GM19025 (cell line): Measurements from ENCODE around the gene RBFA.
A peak's percentile ranks its signal among the peaks of the same experiment; 100 is the strongest.
"Not testable (repeated sequence)": the region's sequence is repeated elsewhere in the genome, so short reads cannot be mapped to it uniquely, and the experiment has no call there.

ENCODE experiments used
- ATAC-seq: cut with Tn5 transposase; IDR thresholded peaks from one replicate; pipeline ENCODE4 v1.9.1; 2021; ENCODE audit warnings: mild to moderate bottlenecking, low read depth, moderate library complexity; ENCODE audit not compliant: unreplicated experiment

Gene RBFA

DNA sequence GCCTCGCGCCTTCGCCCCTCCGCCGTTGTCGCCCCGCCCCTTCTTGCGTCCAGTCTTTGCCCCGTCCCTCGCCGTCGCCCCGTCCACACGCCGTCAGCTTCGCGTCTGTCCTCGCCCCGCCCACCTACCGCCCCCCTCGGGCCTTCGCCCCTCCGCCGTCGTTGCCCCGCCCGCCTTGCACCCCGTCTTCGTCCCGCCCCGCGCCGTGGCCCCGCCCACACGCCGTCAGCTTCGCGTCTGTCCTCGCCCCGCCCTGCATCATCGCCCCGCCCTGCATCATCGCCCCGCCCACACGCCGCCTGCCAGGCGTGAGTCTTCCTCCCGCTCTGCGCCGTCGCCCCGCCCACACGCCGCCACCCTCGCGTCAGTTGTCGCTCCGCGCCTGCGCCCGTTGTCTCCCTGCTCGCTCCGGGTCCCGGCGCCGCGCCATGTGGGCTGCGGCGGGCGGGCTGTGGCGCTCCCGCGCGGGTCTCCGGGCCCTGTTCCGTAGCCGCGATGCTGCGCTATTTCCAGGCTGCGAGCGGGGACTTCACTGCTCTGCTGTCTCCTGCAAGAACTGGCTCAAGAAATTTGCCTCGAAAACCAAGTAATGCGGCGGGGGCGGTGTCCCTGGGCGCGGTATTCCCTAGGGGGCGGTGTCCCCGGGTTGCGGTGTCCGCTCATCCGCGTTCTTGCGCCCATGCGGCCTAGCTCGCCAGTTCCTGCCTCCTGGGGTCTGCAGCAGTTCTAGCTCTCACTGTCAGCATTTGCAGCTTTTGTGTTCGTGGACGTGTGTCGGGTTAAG is at the start of gene RBFA:
Gene RBFA, plus strand, starts transcription at position 367 of the 784 bp plus-strand sequence. Its CDS starts 62 bp downstream, at position 429.
- peak; percentile 68 for ATAC-seq

GRCh38 chr18:79985172-79985571 is 49.1 kb upstream of the RBFA start:
- no peak for ATAC-seq

GRCh38 chr18:79986726-79987125 is 47.5 kb upstream of the RBFA start:
- ATAC-seq = no peak

GRCh38 chr18:79987566-79987965 is 46.7 kb upstream of the RBFA start:
- ATAC-seq = no peak

- ATAC-seq = peak; percentile 55
These were observed 46.2 kb upstream of the RBFA start for GRCh38 chr18:79988071-79988450.

GRCh38 chr18:79988451-79989194 is 45.6 kb upstream of the RBFA start, which contains the start of gene TXNL4A:
Gene TXNL4A, minus strand, starts transcription at chr18:79988563. Its CDS starts 171 bp downstream, at chr18:79988392.
- peak; percentile 93 for ATAC-seq

GRCh38 chr18:79989195-79989497 is 45.1 kb upstream of the RBFA start:
- ATAC-seq = no peak

GRCh38 chr18:79991494-79991893 is 42.7 kb upstream of the RBFA start:
- ATAC-seq = no peak

- not testable (repeated sequence) for ATAC-seq
These were observed 34.5 kb upstream of the RBFA start for GRCh38 chr18:79999701-80000100.

DNA sequence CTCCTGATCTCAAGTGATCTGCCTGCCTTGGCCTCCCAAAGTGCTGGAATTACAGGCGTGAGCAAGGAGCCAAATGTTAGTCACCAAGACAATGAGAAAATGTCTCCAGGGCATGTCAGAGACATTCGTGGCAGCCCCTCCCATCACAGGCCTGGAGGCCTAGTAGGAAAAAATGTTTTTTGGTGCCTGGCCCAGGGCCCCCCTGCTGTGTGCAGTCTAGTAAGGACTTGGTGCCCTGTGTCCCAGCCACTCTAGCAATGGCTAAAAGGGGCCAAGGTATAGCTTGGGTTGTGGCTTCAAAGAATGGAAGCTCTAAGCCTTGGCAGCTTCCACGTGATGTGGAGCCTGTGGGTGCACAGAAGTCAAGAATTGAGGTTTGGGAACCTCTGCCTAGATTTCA is 33.4 kb upstream of the RBFA start:
- ATAC-seq = no peak

GRCh38 chr18:80002468-80002867 is 31.8 kb upstream of the RBFA start:
- no peak for ATAC-seq

- ATAC-seq = no peak
These were observed 29.5 kb upstream of the RBFA start for GRCh38 chr18:80004600-80005342.

GRCh38 chr18:80006724-80007123 is 27.5 kb upstream of the RBFA start:
- no peak for ATAC-seq

DNA sequence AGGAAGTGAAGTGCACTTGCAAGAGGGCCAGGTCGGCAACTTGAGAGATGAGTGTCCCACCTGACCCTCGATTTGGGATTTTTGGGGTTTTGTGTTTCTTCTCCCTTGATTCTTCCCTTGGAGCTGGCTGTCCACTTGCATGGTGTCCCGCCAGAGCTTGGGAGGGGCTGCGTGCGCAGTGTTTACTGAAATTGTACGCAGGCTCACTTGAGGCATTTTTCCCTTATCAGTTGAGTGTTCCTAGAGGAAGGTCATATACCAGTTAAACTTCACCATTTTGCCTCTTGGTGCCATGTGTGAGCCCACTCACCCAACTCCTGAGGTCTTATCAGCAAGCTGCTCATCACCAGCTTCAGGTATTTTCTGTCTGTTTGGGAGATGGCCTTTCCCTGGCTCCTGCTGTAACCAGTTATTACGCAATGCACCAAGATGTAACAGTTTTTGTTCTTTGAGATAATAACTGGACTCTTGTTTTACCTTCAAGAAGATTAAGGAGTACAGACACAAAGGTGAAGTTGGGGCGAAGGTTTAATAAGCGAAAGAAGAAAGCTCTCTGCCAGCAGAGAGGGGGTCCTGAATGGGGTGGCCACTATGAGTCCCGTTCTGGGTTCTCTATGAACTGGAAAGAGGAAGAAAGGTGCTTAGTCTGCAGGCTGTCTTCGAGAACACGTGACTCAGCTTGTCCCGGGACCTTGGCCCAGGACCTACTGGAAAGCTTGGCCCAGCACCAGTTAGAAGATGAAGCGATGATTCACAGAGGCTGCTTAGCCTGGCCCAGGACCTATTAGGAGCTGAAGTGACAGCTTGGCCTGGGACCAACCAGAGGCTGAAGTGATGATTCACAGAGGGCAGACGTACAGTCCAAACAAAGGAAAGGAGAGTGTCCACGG is 24.3 kb upstream of the RBFA start:
- ATAC-seq = no peak

DNA sequence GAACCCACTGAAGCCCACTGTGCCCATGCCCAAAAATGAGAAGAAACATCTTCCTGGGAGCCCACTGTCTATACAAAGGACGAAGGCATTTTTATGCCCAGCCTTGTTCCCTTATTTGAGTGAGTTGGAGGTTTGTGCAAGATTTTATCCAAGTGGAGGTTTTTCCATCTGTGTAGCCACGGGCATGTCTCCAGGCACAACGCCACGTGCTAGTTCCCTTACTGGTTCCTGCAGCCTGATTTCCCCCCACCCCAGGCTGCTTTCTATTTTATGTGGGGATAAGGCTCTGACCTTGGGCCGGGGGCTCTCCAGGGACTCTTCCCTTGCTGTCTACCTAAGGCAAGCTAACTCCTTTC is 23.7 kb upstream of the RBFA start:
- no peak for ATAC-seq

DNA sequence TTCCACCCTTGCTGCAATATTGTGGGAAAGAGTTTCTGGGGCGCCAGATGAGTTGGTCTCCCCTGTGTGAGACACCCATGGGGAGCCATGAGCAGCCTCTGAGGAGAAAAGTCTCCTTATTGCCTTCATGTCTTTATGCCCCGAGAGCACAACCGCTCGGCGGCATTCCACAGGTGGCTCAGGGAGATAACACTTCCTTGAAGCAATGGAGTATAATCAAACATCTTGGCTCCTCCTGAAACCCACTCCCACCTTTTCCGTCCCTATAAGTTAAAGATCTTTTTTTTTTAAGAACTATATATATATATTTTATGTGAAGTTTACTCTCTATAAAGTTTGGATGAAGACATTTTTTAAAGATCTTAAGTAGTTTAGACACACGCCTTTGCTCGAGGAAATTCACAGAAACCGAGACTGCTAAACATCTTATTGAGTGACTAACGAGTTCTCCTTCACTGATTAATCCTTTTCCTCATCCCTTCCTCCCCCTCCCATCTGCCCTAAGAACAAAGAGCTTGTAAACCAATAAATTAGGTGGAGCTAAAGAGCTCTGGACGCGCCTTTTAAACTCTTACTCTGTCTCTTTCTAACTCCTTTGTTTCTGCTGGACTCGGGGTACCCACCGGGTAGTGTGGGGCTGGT is 22.6 kb upstream of the RBFA start:
- ATAC-seq = not testable (repeated sequence)

DNA sequence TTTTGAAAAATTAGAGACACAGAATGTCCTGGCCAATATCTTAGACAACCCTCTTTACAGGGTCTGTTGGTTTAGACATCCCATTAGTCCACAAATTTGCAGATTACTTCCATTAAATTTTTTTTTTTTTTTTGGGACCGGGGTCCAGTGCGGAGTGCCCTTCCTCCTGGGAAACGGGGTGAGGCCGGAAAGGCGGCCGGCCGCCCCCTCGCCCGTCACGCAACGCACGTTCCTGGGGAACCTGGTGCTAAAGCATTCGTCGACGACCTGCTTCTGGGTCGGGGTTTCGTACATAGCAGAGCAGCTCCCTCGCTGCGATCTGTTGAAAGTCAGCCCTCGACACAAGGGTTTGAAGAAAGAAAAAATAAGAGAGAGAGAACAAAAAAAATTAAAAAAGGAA is 21.5 kb upstream of the RBFA start:
- ATAC-seq = no peak

- no peak for ATAC-seq
These were observed 11.6 kb upstream of the RBFA start for GRCh38 chr18:80022613-80023012.

GRCh38 chr18:80023173-80023572 is 11.1 kb upstream of the RBFA start:
- no peak for ATAC-seq

DNA sequence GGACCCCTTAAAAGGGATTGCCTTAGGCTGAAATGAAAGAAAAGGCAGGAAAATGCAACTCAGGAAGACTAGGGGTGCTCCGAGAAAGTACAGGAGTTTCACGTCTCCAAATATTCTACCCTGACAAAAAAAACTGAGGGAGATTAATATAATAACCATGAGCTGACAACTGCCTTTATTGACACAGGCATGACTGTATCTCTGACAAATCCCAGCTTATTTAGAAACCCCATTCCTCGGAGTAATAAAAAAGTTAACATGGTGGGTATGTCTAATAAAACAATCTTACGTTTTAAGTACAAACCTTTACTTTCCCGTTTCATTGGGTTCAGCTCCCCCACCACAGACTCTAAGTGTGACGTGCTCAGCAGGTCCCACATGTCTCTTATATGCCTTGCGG is 7.9 kb upstream of the RBFA start:
- no peak for ATAC-seq
